ENCODE data around the gene PDE4B. TPM values are rescaled to one million over a fixed set of nuclear protein-coding genes. Genes with fewer than 3 reads are reported as not detected.

PDE4B gene
- polyA plus RNA-seq, 2 of the 4 experiments (the other 2 are of a cell fraction) = 20.2 to 56.8 TPM

DNA sequence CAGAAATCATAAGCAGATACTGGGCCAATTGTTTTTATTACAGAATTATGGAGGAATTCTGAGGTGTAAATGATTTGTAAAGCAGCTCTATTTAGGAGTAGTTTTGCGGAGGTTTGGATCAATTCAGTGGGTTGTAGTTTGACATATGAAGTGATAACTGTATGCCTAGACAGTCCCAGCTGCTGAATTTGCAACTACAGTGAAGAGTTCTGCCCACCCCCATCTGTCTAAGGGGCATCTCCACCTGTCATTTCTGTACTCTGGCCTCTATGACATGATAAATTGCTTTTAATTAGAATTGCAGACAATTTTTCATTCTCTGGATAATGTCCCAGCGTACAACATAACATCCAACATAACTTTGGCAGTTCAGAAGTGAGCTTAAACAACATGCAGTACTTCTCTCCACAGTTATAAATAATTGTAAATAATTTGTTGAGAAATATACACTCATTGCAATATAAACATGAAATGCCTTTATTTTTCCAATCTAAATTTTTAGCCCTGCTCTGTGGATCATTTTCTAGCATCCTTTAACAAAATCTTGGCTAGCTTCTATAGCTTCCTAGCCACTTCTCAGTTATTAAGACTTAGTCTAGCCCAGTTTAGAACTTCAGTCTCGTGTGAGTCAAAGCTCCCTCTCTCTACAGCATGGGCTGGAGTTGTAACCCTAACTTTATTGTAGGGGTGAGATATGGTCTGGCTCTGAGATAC lies 52.3 kb downstream of the PDE4B start:
- H3K4me2 ChIP-seq = no peak overlapping the region
- POLR2A ChIA-PET = no interaction called here
- DNase-seq (ENCODE audit: low read depth in 1 of 2, low spot score in 1 of 2) (no peak), ATAC-seq (no peak), FAIRE-seq (no peak)
- H3K4me3 ChIP-seq = no peak overlapping the region
- H3K9me3 ChIP-seq = no peaks in the 10 kb centered on the region
- no peak overlapping the region for H3K27ac ChIP-seq
- CTCF ChIA-PET = no interaction called here
- TF ChIP-seq NFE2L2 (conservative IDR thresholded peaks at IDR 0.05; ENCODE audit: low read length) (no peak), ZFP36 (IDR thresholded peaks at IDR 0.05; ENCODE audit: borderline replicate concordance, partially characterized antibody) (no peak), RNF2 (IDR thresholded peaks at IDR 0.05; ENCODE audit: borderline replicate concordance, low read depth) (no peak), HDAC2 (IDR thresholded peaks at IDR 0.05) (no peak), CBX8 (IDR thresholded peaks at IDR 0.05) (no peak), NR3C1 (IDR thresholded peaks at IDR 0.05) (no peak), MAFK (IDR thresholded peaks at IDR 0.05; ENCODE audit: partially characterized antibody) (no peak), SMC3 (IDR thresholded peaks at IDR 0.05) (no peak), JUNB (IDR thresholded peaks at IDR 0.05) (no peak), FOSL2 (IDR thresholded peaks at IDR 0.05) (no peak), FOSL2 (CRISPR knock-in tag; IDR thresholded peaks at IDR 0.05) (no peak), FOXS1 (CRISPR knock-in tag; IDR thresholded peaks at IDR 0.05) (no peak), GATA3 (IDR thresholded peaks at IDR 0.05; ENCODE audit: borderline replicate concordance) (no peak)
- TF ChIP-seq, protein P1, sequence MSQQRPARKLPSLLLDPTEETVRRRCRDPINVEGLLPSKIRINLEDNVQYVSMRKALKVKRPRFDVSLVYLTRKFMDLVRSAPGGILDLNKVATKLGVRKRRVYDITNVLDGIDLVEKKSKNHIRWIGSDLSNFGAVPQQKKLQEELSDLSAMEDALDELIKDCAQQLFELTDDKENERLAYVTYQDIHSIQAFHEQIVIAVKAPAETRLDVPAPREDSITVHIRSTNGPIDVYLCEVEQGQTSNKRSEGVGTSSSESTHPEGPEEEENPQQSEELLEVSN (IDR thresholded peaks at IDR 0.05; ENCODE audit: borderline replicate concordance, low read depth) = no peak
- TF ChIP-seq, protein P2, sequence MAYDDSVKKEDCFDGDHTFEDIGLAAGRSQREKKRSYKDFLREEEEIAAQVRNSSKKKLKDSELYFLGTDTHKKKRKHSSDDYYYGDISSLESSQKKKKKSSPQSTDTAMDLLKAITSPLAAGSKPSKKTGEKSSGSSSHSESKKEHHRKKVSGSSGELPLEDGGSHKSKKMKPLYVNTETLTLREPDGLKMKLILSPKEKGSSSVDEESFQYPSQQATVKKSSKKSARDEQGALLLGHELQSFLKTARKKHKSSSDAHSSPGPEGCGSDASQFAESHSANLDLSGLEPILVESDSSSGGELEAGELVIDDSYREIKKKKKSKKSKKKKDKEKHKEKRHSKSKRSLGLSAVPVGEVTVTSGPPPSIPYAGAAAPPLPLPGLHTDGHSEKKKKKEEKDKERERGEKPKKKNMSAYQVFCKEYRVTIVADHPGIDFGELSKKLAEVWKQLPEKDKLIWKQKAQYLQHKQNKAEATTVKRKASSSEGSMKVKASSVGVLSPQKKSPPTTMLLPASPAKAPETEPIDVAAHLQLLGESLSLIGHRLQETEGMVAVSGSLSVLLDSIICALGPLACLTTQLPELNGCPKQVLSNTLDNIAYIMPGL (CRISPR knock-in tag; IDR thresholded peaks at IDR 0.05; ENCODE audit: borderline replicate concordance) = no peak
- TF ChIP-seq, protein P3, sequence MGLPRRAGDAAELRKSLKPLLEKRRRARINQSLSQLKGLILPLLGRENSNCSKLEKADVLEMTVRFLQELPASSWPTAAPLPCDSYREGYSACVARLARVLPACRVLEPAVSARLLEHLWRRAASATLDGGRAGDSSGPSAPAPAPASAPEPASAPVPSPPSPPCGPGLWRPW (IDR thresholded peaks at IDR 0.05) = no peak
- TF ChIP-seq, protein P4, sequence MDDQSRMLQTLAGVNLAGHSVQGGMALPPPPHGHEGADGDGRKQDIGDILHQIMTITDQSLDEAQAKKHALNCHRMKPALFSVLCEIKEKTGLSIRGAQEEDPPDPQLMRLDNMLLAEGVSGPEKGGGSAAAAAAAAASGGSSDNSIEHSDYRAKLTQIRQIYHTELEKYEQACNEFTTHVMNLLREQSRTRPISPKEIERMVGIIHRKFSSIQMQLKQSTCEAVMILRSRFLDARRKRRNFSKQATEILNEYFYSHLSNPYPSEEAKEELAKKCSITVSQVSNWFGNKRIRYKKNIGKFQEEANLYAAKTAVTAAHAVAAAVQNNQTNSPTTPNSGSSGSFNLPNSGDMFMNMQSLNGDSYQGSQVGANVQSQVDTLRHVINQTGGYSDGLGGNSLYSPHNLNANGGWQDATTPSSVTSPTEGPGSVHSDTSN (IDR thresholded peaks at IDR 0.05) = no peak
- H3K4me1 ChIP-seq = no peaks in the 10 kb centered on the region
- WGBS (ENCODE audit: missing lambda C conversion rate) = 42% methylated on average over 3 of the region's 3 CpGs

DNA sequence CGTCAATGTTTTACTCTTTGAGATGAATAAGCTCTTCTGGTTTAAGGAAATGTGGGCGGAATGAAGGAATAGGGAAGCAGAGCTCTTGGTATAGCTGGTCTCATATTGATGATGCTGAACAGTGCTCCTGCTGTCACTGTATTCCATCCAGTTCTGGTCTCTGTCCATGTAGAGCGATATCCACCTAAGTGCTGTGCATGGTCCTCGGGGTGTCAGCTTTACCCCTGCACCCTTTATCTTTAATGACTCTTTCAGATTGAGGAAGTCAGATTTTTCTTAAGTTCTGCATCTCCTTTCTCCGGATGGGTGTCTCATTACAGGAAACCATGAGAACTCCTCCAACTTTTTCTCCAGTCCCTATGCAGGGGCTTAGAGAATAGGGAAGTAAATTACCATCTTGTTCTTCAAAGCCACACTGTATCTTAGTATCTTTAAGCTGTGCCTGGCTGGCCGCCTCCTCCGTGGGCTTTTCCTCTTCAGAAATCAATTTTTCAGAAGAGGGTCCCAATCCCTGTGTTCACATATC lies 52.9 kb downstream of the PDE4B start:
- no peak overlapping the region for H3K27ac ChIP-seq
- POLR2A ChIA-PET = no interaction called here

More for the DNA sequence above, 52.9 kb downstream of the PDE4B start:
- H3K9me3 ChIP-seq = no peaks in the 10 kb centered on the region
- no peaks in the 10 kb centered on the region for H3K4me1 ChIP-seq
- CTCF ChIA-PET = no interaction called here
- no peak overlapping the region for H3K4me3 ChIP-seq
- FAIRE-seq = no peak
- no peak overlapping the region for H3K4me2 ChIP-seq
- 51% methylated on average over 7 of the region's 7 CpGs for WGBS (ENCODE audit: missing lambda C conversion rate)
- TF ChIP-seq CEBPB (IDR thresholded peaks at IDR 0.05) = no peak
- no peak for TF ChIP-seq FOXS1 (CRISPR knock-in tag; IDR thresholded peaks at IDR 0.05)
- TF ChIP-seq EHF (CRISPR knock-in tag; IDR thresholded peaks at IDR 0.05) = no peak
- TF ChIP-seq, protein P5, sequence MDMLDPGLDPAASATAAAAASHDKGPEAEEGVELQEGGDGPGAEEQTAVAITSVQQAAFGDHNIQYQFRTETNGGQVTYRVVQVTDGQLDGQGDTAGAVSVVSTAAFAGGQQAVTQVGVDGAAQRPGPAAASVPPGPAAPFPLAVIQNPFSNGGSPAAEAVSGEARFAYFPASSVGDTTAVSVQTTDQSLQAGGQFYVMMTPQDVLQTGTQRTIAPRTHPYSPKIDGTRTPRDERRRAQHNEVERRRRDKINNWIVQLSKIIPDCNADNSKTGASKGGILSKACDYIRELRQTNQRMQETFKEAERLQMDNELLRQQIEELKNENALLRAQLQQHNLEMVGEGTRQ (IDR thresholded peaks at IDR 0.05) = no peak
- TF ChIP-seq CBX2 (IDR thresholded peaks at IDR 0.05; ENCODE audit: borderline replicate concordance, low read depth) = no peak
- TF ChIP-seq CHD2 (IDR thresholded peaks at IDR 0.05; ENCODE audit: low read length, partially characterized antibody) = no peak
- TF ChIP-seq MYC (IDR thresholded peaks at IDR 0.05; ENCODE audit: borderline replicate concordance, low read length) = no peak
- TF ChIP-seq, protein P1 (IDR thresholded peaks at IDR 0.05; ENCODE audit: borderline replicate concordance, low read depth) = no peak
- no peak for TF ChIP-seq RCOR1 (IDR thresholded peaks at IDR 0.05; ENCODE audit: low read depth, low read length)
- no peak for TF ChIP-seq PHF8 (IDR thresholded peaks at IDR 0.05; ENCODE audit: borderline replicate concordance, low read depth)
- TF ChIP-seq, protein P6, sequence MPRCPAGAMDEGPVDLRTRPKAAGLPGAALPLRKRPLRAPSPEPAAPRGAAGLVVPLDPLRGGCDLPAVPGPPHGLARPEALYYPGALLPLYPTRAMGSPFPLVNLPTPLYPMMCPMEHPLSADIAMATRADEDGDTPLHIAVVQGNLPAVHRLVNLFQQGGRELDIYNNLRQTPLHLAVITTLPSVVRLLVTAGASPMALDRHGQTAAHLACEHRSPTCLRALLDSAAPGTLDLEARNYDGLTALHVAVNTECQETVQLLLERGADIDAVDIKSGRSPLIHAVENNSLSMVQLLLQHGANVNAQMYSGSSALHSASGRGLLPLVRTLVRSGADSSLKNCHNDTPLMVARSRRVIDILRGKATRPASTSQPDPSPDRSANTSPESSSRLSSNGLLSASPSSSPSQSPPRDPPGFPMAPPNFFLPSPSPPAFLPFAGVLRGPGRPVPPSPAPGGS (IDR thresholded peaks at IDR 0.05) = no peak
- no peak for TF ChIP-seq NR3C1 (IDR thresholded peaks at IDR 0.05)
- TF ChIP-seq TFCP2L1 (CRISPR knock-in tag; IDR thresholded peaks at IDR 0.05) = no peak
- TF ChIP-seq, protein P2 (CRISPR knock-in tag; IDR thresholded peaks at IDR 0.05; ENCODE audit: borderline replicate concordance) = no peak
- TF ChIP-seq MAZ (IDR thresholded peaks at IDR 0.05; ENCODE audit: borderline replicate concordance, low read depth, low read length) = no peak
- TF ChIP-seq JUN (IDR thresholded peaks at IDR 0.05) = no peak
- ATAC-seq = no peak
- no peak for DNase-seq (ENCODE audit: low read depth in 1 of 2, low spot score in 1 of 2)

All from A549 (cell line).